ENCODE results near the gene CDK10. TPM values are rescaled to one million over a fixed set of nuclear protein-coding genes. Genes with fewer than 3 reads are reported as not detected.
"Not testable (repeated sequence)": the region's sequence is repeated elsewhere in the genome, so short reads cannot be mapped to it uniquely, and the experiment has no call there.

CDK10 gene
- total RNA-seq, 1 donor from 2014 or later: 40.5 TPM

DNA sequence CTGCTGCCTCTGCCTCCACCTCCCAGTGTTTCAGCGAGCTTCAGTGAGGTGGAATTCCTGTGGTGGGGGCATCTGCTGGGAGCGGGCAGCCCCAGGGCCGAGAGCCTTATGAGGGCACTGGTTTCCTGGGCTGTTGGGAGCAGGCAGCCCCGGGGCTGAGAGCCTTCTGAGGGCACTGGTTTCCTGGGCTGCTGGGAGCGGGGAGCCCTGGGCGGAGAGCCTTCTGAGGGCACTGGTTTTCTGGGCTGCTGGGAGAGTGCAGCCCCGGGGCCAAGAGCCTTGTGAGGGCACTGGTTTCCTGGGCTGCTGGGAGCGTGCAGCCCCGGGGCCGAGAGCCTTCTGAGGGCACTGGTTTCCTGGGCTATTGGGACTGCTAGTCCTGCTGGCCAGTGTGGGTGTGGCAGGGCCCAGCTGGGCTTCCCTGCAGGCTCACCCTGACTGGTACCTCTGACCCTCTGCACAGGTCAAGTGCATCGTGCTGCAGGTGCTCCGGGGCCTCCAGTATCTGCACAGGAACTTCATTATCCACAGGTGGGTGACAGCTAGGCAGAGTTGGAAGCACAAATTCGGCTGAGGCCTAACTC is 5.6 kb downstream of the CDK10 start:
- Histone ChIP-seq H3K27ac (ENCODE audit: low read depth, low read length) (no peak overlapping the region), H3K79me2 (ENCODE audit: insufficient read depth, low read length) (peaks cover 24% of the 10 kb centered on the region), H3K4me3 (ENCODE audit: insufficient read depth, low read depth, low read length) (no peak overlapping the region), H3K9me3 (ENCODE audit: insufficient read depth, low read depth, low read length) (no peaks in the 10 kb centered on the region), H2AFZ (ENCODE audit: low read depth, low read length) (no peak overlapping the region), H3K4me1 (ENCODE audit: insufficient read depth, low read length) (peaks cover 9% of the 10 kb centered on the region), H3K36me3 (ENCODE audit: insufficient read depth, low read length) (peaks cover 12% of the 10 kb centered on the region), H3K9ac (ENCODE audit: low read length) (no peak overlapping the region), H3K4me2 (ENCODE audit: low read length) (no peak overlapping the region), H3K27me3 (ENCODE audit: insufficient read depth, low read length) (no peaks in the 10 kb centered on the region), H4K20me1 (ENCODE audit: insufficient read depth, low read length) (peaks cover 38% of the 10 kb centered on the region)
- FAIRE-seq: no peak
- no peak for TF ChIP-seq EZH2 (IDR thresholded peaks at IDR 0.05; ENCODE audit: insufficient read depth, low read length)
- no peaks in the 10 kb centered on the region for H3K27me3 Mint-ChIP-seq (ENCODE audit: low read depth, unreplicated experiment)
- peaks cover 10% of the 10 kb centered on the region for H3K36me3 Mint-ChIP-seq (ENCODE audit: low read depth, unreplicated experiment)
- H3K4me1 Mint-ChIP-seq (ENCODE audit: low read depth, unreplicated experiment): peaks cover 4% of the 10 kb centered on the region
- no peak overlapping the region for H3K27ac Mint-ChIP-seq (ENCODE audit: unreplicated experiment)
- no peak for DNase-seq (ENCODE audit: low read depth)
- no peak overlapping the region for H3K4me3 Mint-ChIP-seq (ENCODE audit: unreplicated experiment)
- no peaks in the 10 kb centered on the region for H3K9me3 Mint-ChIP-seq (ENCODE audit: unreplicated experiment)

DNA sequence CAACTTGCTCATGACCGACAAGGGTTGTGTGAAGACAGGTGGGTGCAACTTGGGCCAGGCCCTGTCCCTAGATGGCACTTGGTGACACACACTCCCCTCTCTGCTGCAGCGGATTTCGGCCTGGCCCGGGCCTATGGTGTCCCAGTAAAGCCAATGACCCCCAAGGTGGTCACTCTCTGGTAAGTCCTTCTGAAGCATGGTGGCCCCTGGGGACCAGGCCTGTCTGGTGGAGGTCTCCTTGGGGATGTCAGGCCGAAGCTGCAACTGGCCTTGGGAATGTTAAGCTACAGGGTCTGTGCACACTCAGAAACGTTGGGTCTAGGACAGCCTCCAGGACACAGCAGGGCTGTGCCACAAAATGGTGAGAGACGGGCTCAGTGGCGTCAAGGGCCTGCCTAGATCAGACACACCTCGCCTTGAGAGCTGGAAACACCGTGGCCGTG is 6.8 kb downstream of the CDK10 start:
- H3K4me3 Mint-ChIP-seq (ENCODE audit: unreplicated experiment): no peak overlapping the region
- Histone ChIP-seq H3K9ac (ENCODE audit: low read length) (no peak overlapping the region), H4K20me1 (ENCODE audit: insufficient read depth, low read length) (peaks cover 36% of the 10 kb centered on the region), H3K4me3 (ENCODE audit: insufficient read depth, low read depth, low read length) (no peak overlapping the region), H3K79me2 (ENCODE audit: insufficient read depth, low read length) (peaks cover 12% of the 10 kb centered on the region), H2AFZ (ENCODE audit: low read depth, low read length) (no peak overlapping the region), H3K27me3 (ENCODE audit: insufficient read depth, low read length) (no peaks in the 10 kb centered on the region), H3K36me3 (ENCODE audit: insufficient read depth, low read length) (peaks cover 12% of the 10 kb centered on the region), H3K27ac (ENCODE audit: low read depth, low read length) (no peak overlapping the region), H3K4me1 (ENCODE audit: insufficient read depth, low read length) (no peaks in the 10 kb centered on the region), H3K4me2 (ENCODE audit: low read length) (no peak overlapping the region), H3K9me3 (ENCODE audit: insufficient read depth, low read depth, low read length) (no peaks in the 10 kb centered on the region)
- H3K9me3 Mint-ChIP-seq (ENCODE audit: unreplicated experiment): no peaks in the 10 kb centered on the region
- no peak overlapping the region for H3K27ac Mint-ChIP-seq (ENCODE audit: unreplicated experiment)
- peaks cover 10% of the 10 kb centered on the region for H3K36me3 Mint-ChIP-seq (ENCODE audit: low read depth, unreplicated experiment)
- FAIRE-seq (no peak), DNase-seq (ENCODE audit: low read depth) (no peak)
- no peaks in the 10 kb centered on the region for H3K4me1 Mint-ChIP-seq (ENCODE audit: low read depth, unreplicated experiment)
- TF ChIP-seq, protein P1, sequence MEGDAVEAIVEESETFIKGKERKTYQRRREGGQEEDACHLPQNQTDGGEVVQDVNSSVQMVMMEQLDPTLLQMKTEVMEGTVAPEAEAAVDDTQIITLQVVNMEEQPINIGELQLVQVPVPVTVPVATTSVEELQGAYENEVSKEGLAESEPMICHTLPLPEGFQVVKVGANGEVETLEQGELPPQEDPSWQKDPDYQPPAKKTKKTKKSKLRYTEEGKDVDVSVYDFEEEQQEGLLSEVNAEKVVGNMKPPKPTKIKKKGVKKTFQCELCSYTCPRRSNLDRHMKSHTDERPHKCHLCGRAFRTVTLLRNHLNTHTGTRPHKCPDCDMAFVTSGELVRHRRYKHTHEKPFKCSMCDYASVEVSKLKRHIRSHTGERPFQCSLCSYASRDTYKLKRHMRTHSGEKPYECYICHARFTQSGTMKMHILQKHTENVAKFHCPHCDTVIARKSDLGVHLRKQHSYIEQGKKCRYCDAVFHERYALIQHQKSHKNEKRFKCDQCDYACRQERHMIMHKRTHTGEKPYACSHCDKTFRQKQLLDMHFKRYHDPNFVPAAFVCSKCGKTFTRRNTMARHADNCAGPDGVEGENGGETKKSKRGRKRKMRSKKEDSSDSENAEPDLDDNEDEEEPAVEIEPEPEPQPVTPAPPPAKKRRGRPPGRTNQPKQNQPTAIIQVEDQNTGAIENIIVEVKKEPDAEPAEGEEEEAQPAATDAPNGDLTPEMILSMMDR (IDR thresholded peaks at IDR 0.05; ENCODE audit: insufficient read depth, low read depth, low read length): no peak
- no peak for TF ChIP-seq EZH2 (IDR thresholded peaks at IDR 0.05; ENCODE audit: insufficient read depth, low read length)
- no peaks in the 10 kb centered on the region for H3K27me3 Mint-ChIP-seq (ENCODE audit: low read depth, unreplicated experiment)

DNA sequence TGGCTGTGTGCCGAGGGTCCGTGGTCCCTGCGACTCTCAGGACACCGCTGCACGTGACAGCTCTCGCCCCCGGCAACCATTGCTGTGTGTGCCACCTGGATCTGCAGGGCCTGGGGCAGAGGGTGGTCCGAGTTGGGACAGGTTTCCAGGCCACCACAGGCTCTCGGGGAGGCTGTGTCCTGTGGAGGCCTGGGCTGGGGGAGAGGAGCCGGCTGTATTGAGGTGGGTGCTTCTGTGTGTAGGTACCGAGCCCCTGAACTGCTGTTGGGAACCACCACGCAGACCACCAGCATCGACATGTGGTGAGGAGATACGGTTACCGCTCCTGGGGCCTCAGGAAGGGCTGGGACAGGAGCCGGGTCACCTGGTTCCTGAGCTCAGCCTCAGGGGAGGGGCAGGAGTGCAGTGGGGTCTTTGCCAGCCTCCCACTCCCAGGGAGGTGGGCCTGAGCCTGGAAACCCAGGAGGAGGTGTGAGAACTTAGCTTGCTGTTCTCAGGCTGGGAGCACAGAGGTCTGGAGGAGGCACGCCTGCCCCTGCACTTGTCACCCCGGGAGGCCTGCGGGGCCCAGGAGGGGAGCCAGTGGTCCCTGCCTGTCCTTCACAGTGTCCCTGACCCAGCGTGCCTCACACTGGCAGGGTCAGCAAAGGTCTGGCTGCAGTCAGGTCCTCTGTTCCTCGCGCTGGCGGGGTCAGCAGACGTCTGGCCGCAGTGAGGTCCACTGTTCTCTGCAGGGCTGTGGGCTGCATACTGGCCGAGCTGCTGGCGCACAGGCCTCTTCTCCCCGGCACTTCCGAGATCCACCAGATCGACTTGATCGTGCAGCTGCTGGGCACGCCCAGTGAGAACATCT is 7.7 kb downstream of the CDK10 start:
- peaks cover 12% of the 10 kb centered on the region for H3K36me3 ChIP-seq (ENCODE audit: insufficient read depth, low read length)
- no peaks in the 10 kb centered on the region for H3K9me3 ChIP-seq (ENCODE audit: insufficient read depth, low read depth, low read length)
- H3K79me2 ChIP-seq (ENCODE audit: insufficient read depth, low read length): peaks cover 5% of the 10 kb centered on the region
- H3K9ac ChIP-seq (ENCODE audit: low read length): no peak overlapping the region
- Mint-ChIP-seq H3K27ac (ENCODE audit: unreplicated experiment) (no peak overlapping the region), H3K4me1 (ENCODE audit: low read depth, unreplicated experiment) (no peaks in the 10 kb centered on the region), H3K27me3 (ENCODE audit: low read depth, unreplicated experiment) (no peaks in the 10 kb centered on the region), H3K36me3 (ENCODE audit: low read depth, unreplicated experiment) (peaks cover 15% of the 10 kb centered on the region), H3K9me3 (ENCODE audit: unreplicated experiment) (no peaks in the 10 kb centered on the region), H3K4me3 (ENCODE audit: unreplicated experiment) (no peak overlapping the region)
- H2AFZ ChIP-seq (ENCODE audit: low read depth, low read length): no peak overlapping the region
- H4K20me1 ChIP-seq (ENCODE audit: insufficient read depth, low read length): peaks cover 39% of the 10 kb centered on the region
- no peak for DNase-seq (ENCODE audit: low read depth)
- H3K27ac ChIP-seq (ENCODE audit: low read depth, low read length): no peak overlapping the region
- FAIRE-seq: no peak
- H3K4me2 ChIP-seq (ENCODE audit: low read length): no peak overlapping the region
- H3K4me3 ChIP-seq (ENCODE audit: insufficient read depth, low read depth, low read length): no peak overlapping the region
- TF ChIP-seq, protein P1 (IDR thresholded peaks at IDR 0.05; ENCODE audit: insufficient read depth, low read depth, low read length): no peak
- no peak for TF ChIP-seq EZH2 (IDR thresholded peaks at IDR 0.05; ENCODE audit: insufficient read depth, low read length)
- no peaks in the 10 kb centered on the region for H3K4me1 ChIP-seq (ENCODE audit: insufficient read depth, low read length)
- H3K27me3 ChIP-seq (ENCODE audit: insufficient read depth, low read length): no peaks in the 10 kb centered on the region

DNA sequence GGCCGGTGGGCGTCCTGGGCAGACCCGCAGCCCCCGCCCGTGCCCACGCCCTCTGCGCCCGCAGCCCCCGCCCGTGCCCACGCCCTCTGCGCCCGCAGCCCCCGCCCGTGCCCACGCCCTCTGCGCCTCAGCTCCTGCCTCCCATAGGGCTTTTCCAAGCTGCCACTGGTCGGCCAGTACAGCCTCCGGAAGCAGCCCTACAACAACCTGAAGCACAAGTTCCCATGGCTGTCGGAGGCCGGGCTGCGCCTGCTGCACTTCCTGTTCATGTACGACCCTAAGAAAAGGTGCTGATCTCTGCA is 8.2 kb downstream of the CDK10 start:
- not testable (repeated sequence) for H3K27me3 Mint-ChIP-seq (ENCODE audit: low read depth, unreplicated experiment); DNase-seq (ENCODE audit: low read depth); H3K4me1 Mint-ChIP-seq (ENCODE audit: low read depth, unreplicated experiment); H3K27ac ChIP-seq (ENCODE audit: low read depth, low read length); H3K27me3 ChIP-seq (ENCODE audit: insufficient read depth, low read length); H3K4me3 ChIP-seq (ENCODE audit: insufficient read depth, low read depth, low read length); H3K9ac ChIP-seq (ENCODE audit: low read length); H3K4me1 ChIP-seq (ENCODE audit: insufficient read depth, low read length); H3K4me2 ChIP-seq (ENCODE audit: low read length); H3K79me2 ChIP-seq (ENCODE audit: insufficient read depth, low read length); FAIRE-seq; H2AFZ ChIP-seq (ENCODE audit: low read depth, low read length); H3K9me3 Mint-ChIP-seq (ENCODE audit: unreplicated experiment); H3K36me3 ChIP-seq (ENCODE audit: insufficient read depth, low read length); H3K9me3 ChIP-seq (ENCODE audit: insufficient read depth, low read depth, low read length); H3K27ac Mint-ChIP-seq (ENCODE audit: unreplicated experiment); H3K4me3 Mint-ChIP-seq (ENCODE audit: unreplicated experiment)
- peaks cover 41% of the 10 kb centered on the region for H4K20me1 ChIP-seq (ENCODE audit: insufficient read depth, low read length)
- peaks cover 16% of the 10 kb centered on the region for H3K36me3 Mint-ChIP-seq (ENCODE audit: low read depth, unreplicated experiment)
